HepG2 (cell line): ENCODE data around the gene RREB1. TPM values are rescaled to one million over a fixed set of nuclear protein-coding genes. Genes with fewer than 3 reads are reported as not detected.
A peak's percentile ranks its signal among the peaks of the same experiment; 100 is the strongest.

ENCODE experiments used
- ADNP ChIP-seq: sonication (generic); formaldehyde crosslinking; IDR thresholded peaks from 2 replicates; pipeline ENCODE4 v1.4.0; 2020; ENCODE audit warnings: missing genetic modification reagents
- ARNTL ChIP-seq: sonication (generic); formaldehyde crosslinking; IDR thresholded peaks from 2 replicates; pipeline ENCODE4 v1.4.0; 2020; ENCODE audit warnings: mild to moderate bottlenecking, missing genetic modification reagents
- CCDC6 ChIP-seq: sonication (generic); formaldehyde crosslinking; IDR thresholded peaks from 2 replicates; pipeline ENCODE4 v1.8.1; 2022; ENCODE audit warnings: mild to moderate bottlenecking, missing genetic modification reagents, moderate library complexity
- KDM5B ChIP-seq: sonication (generic); formaldehyde crosslinking; IDR thresholded peaks from 2 replicates; pipeline ENCODE4 v1.4.0; 2020; ENCODE audit warnings: missing genetic modification reagents, mild to moderate bottlenecking, borderline replicate concordance
- NCOA2 ChIP-seq: sonication (generic); formaldehyde crosslinking; IDR thresholded peaks from 2 replicates; pipeline ENCODE4 v1.8.0; 2022; ENCODE audit warnings: inconsistent platforms
- NFE2 ChIP-seq: sonication (generic); formaldehyde crosslinking; IDR thresholded peaks from 2 replicates; pipeline ENCODE4 v1.4.0; 2020; ENCODE audit warnings: missing genetic modification reagents
- NR2F6 ChIP-seq, 2 experiments: IDR thresholded peaks; 2 replicates each; pipeline ENCODE4 v1.6.1; 2016; ENCODE audit warnings: antibody characterized with exemption in 1 of 2, mild to moderate bottlenecking in 1 of 2
- YEATS4 ChIP-seq: sonication (generic); formaldehyde crosslinking; IDR thresholded peaks from 2 replicates; pipeline ENCODE4 v1.4.0; 2020; ENCODE audit warnings: missing genetic modification reagents, borderline replicate concordance
- ZNF160 ChIP-seq: sonication (generic); formaldehyde crosslinking; IDR thresholded peaks from 2 replicates; pipeline ENCODE4 v1.8.0; 2022; ENCODE audit warnings: mild to moderate bottlenecking, inconsistent platforms, missing genetic modification reagents
- ZNF253 ChIP-seq: sonication (generic); formaldehyde crosslinking; IDR thresholded peaks from 2 replicates; pipeline ENCODE4 v1.8.0; 2022; ENCODE audit warnings: mild to moderate bottlenecking, missing genetic modification reagents, borderline replicate concordance
- ZNF550 ChIP-seq: sonication (generic); formaldehyde crosslinking; IDR thresholded peaks from 2 replicates; pipeline ENCODE4 v1.4.0; 2020; ENCODE audit warnings: mild to moderate bottlenecking, missing genetic modification reagents, borderline replicate concordance
- ZNF605 ChIP-seq: sonication (generic); formaldehyde crosslinking; IDR thresholded peaks from 2 replicates; pipeline ENCODE4 v1.8.0; 2022; ENCODE audit warnings: mild to moderate bottlenecking, missing genetic modification reagents
- ZNF75D ChIP-seq: sonication (generic); formaldehyde crosslinking; IDR thresholded peaks from 2 replicates; pipeline ENCODE4 v1.8.1; 2023; ENCODE audit warnings: missing genetic modification reagents, mild to moderate bottlenecking, borderline replicate concordance
- ZNF850 ChIP-seq: sonication (generic); formaldehyde crosslinking; conservative IDR thresholded peaks from 2 replicates; pipeline ENCODE4 v1.9.0; 2021; ENCODE audit warnings: mild to moderate bottlenecking, missing genetic modification reagents
- ZSCAN22 ChIP-seq: sonication (generic); formaldehyde crosslinking; IDR thresholded peaks from 2 replicates; pipeline ENCODE4 v1.4.0; 2020; ENCODE audit warnings: mild to moderate bottlenecking, missing genetic modification reagents
- polyA plus RNA-seq, 8 experiments: library from polyadenylated mRNA; depleted of rRNA in 3 of 8; stranded (reverse) in 7 of 8; unstranded in 1 of 8; fragments of >200 nt; fragmentation: Illumina TruSeq in 4 of 8; extraction: Trizol in 4 of 8; gene quantifications; 2 replicates each; pipeline versions ENCODE4 v1.2.1 to v1.2.3, GENCODE V29; 2011 to 2016; ENCODE audit warnings: low read depth in 4 of 8, missing spikeins in 1 of 8, mixed read lengths in 1 of 8; ENCODE audit not compliant: insufficient read depth in 1 of 8
- total RNA-seq, 5 experiments: library from RNA; depleted of rRNA; stranded (reverse); fragments of >200 nt; fragmentation: Illumina TruSeq; extraction: Trizol; gene quantifications; 2 replicates each; pipeline ENCODE4 v1.2.3, GENCODE V29; 2016; ENCODE audit warnings: low read depth in 1 of 5
- TF ChIP-seq, protein P1 (sequence below): sonication (generic); formaldehyde crosslinking; IDR thresholded peaks from 2 replicates; pipeline ENCODE4 v1.4.0; 2020; ENCODE audit warnings: missing genetic modification reagents
- TF ChIP-seq, protein P2 (sequence below): sonication (generic); formaldehyde crosslinking; conservative IDR thresholded peaks from 2 replicates; pipeline ENCODE4 v1.4.0; 2020; ENCODE audit warnings: mild to moderate bottlenecking, missing genetic modification reagents, moderate library complexity
- TF ChIP-seq, protein P3 (sequence below): sonication (generic); formaldehyde crosslinking; IDR thresholded peaks from 2 replicates; pipeline ENCODE4 v1.8.0; 2023; ENCODE audit warnings: mild to moderate bottlenecking, missing genetic modification reagents
- TF ChIP-seq, protein P4 (sequence below): sonication (generic); formaldehyde crosslinking; IDR thresholded peaks from 2 replicates; pipeline ENCODE4 v1.8.0; 2022; ENCODE audit warnings: missing genetic modification reagents, low read depth, mild to moderate bottlenecking, borderline replicate concordance
- TF ChIP-seq, protein P5 (sequence below): sonication (generic); formaldehyde crosslinking; IDR thresholded peaks from 2 replicates; pipeline ENCODE4 v1.4.0; 2020; ENCODE audit warnings: missing genetic modification reagents
- TF ChIP-seq, protein P6 (sequence below): sonication (generic); formaldehyde crosslinking; IDR thresholded peaks from 2 replicates; pipeline ENCODE4 v1.4.0; 2020; ENCODE audit warnings: missing genetic modification reagents

The RREB1 gene
- total and polyA plus RNA-seq, 2 of the 13 experiments (the other 11 are each of a cell fraction or from before 2014, with no cell fraction given) = 6.1 to 23.2 TPM

DNA sequence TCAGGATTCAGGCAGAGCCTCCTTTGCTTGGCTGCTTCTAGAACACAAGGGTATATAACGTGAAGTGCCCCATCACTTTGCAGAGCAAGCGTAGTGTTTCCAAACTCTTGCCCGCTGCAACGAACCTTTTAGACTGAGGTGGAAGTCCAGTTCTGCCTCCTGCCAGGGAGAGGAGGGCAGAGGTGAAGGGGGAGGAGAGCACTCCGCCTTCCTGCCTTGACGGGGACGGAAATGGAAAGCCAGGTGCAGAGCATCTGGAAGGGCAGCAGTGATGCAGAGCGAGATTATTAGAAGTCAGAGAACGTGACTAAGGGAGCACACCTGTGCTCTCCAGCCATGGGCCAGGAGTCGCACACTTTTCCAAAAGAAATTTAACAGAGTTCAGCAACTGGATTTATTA is 63.4 kb downstream of the RREB1 start (continued):
- TF ChIP-seq, protein P1, sequence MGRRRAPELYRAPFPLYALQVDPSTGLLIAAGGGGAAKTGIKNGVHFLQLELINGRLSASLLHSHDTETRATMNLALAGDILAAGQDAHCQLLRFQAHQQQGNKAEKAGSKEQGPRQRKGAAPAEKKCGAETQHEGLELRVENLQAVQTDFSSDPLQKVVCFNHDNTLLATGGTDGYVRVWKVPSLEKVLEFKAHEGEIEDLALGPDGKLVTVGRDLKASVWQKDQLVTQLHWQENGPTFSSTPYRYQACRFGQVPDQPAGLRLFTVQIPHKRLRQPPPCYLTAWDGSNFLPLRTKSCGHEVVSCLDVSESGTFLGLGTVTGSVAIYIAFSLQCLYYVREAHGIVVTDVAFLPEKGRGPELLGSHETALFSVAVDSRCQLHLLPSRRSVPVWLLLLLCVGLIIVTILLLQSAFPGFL (CRISPR knock-in tag) = no peak
- TF ChIP-seq NFE2 (CRISPR knock-in tag) (no peak), ZNF253 (no peak), ZNF75D (no peak), ADNP (CRISPR knock-in tag) (no peak), CCDC6 (no peak), NCOA2 (no peak), YEATS4 (CRISPR knock-in tag) (no peak), ZSCAN22 (CRISPR knock-in tag) (no peak), NR2F6 (IDR thresholded peaks at IDR 0.05) (peak; percentile 51; the same call in 1 of the 2 replicates), NR2F6 (CRISPR knock-in tag; IDR thresholded peaks at IDR 0.05) (peak; percentile 81), ARNTL (no peak), ZNF160 (no peak), ZNF850 (CRISPR knock-in tag) (peak; percentile 79; the same call in 1 of the 2 replicates), ZNF550 (CRISPR knock-in tag) (0 out of 2 replicates have a peak, but pooled peaks have one; percentile 61), KDM5B (CRISPR knock-in tag) (peak; percentile 50; the same call in 1 of the 2 replicates), ZNF605 (no peak)
- TF ChIP-seq, protein P2, sequence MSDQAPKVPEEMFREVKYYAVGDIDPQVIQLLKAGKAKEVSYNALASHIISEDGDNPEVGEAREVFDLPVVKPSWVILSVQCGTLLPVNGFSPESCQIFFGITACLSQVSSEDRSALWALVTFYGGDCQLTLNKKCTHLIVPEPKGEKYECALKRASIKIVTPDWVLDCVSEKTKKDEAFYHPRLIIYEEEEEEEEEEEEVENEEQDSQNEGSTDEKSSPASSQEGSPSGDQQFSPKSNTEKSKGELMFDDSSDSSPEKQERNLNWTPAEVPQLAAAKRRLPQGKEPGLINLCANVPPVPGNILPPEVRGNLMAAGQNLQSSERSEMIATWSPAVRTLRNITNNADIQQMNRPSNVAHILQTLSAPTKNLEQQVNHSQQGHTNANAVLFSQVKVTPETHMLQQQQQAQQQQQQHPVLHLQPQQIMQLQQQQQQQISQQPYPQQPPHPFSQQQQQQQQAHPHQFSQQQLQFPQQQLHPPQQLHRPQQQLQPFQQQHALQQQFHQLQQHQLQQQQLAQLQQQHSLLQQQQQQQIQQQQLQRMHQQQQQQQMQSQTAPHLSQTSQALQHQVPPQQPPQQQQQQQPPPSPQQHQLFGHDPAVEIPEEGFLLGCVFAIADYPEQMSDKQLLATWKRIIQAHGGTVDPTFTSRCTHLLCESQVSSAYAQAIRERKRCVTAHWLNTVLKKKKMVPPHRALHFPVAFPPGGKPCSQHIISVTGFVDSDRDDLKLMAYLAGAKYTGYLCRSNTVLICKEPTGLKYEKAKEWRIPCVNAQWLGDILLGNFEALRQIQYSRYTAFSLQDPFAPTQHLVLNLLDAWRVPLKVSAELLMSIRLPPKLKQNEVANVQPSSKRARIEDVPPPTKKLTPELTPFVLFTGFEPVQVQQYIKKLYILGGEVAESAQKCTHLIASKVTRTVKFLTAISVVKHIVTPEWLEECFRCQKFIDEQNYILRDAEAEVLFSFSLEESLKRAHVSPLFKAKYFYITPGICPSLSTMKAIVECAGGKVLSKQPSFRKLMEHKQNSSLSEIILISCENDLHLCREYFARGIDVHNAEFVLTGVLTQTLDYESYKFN (CRISPR knock-in tag) = peak; percentile 77
- TF ChIP-seq, protein P3, sequence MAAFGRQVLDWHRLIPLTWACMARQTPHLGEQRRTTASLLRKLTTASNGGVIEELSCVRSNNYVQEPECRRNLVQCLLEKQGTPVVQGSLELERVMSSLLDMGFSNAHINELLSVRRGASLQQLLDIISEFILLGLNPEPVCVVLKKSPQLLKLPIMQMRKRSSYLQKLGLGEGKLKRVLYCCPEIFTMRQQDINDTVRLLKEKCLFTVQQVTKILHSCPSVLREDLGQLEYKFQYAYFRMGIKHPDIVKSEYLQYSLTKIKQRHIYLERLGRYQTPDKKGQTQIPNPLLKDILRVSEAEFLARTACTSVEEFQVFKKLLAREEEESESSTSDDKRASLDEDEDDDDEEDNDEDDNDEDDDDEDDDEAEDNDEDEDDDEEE (CRISPR knock-in tag) = no peak
- TF ChIP-seq, protein P4, sequence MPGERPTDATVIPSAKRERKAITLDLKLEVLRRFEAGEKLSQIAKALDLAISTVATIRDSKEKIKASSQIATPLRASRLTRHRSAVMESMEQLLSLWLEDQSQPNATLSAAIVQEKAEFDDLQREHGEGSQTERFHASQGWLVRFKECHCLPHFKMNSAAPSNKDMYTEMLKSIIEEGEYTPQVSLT (CRISPR knock-in tag) = no peak
- TF ChIP-seq, protein P5, sequence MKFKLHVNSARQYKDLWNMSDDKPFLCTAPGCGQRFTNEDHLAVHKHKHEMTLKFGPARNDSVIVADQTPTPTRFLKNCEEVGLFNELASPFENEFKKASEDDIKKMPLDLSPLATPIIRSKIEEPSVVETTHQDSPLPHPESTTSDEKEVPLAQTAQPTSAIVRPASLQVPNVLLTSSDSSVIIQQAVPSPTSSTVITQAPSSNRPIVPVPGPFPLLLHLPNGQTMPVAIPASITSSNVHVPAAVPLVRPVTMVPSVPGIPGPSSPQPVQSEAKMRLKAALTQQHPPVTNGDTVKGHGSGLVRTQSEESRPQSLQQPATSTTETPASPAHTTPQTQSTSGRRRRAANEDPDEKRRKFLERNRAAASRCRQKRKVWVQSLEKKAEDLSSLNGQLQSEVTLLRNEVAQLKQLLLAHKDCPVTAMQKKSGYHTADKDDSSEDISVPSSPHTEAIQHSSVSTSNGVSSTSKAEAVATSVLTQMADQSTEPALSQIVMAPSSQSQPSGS = no peak
- TF ChIP-seq, protein P6, sequence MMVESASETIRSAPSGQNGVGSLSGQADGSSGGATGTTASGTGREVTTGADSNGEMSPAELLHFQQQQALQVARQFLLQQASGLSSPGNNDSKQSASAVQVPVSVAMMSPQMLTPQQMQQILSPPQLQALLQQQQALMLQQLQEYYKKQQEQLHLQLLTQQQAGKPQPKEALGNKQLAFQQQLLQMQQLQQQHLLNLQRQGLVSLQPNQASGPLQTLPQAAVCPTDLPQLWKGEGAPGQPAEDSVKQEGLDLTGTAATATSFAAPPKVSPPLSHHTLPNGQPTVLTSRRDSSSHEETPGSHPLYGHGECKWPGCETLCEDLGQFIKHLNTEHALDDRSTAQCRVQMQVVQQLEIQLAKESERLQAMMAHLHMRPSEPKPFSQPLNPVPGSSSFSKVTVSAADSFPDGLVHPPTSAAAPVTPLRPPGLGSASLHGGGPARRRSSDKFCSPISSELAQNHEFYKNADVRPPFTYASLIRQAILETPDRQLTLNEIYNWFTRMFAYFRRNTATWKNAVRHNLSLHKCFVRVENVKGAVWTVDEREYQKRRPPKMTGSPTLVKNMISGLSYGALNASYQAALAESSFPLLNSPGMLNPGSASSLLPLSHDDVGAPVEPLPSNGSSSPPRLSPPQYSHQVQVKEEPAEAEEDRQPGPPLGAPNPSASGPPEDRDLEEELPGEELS (CRISPR knock-in tag) = no peak
